ENCODE data around the gene SLCO3A1. TPM values are rescaled to one million over a fixed set of nuclear protein-coding genes. Genes with fewer than 3 reads are reported as not detected.

The SLCO3A1 gene
- total and polyA plus RNA-seq, 10 donors: 7.5 to 79.5 (median 40.7) TPM

DNA sequence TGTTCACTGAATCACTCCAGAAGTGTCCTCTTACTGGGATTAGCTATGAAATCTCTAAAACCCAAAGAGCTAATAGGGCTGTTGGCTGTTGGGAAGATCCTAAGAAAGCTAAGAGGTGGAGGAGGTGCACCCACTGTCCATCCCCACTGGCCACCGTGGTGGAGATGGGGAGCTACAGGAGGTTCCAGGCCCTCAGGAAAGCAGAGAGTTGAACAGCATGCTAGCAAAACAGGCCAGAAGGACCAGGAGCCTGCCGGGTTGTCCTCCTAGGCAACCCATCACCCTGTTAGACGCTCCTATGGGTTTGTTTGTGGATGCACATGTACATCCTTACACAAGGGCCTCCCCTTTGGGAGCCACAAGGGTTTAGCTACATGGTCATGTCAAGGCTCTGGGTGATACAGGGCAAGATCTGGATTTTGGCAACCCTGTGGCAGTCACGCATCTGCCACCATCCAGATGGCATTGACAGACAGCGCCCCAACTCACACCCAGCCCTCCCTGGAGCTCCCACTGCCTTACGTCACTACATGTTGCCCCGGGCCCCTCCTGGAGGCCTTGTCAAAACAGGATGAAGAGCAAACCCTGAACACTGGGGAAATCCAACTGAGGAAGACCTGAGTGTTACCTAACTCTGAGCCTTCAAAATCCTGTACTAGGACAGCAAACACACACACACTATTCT is 208.1 kb downstream of the SLCO3A1 start:
- Histone ChIP-seq H3K4me1 (peaks cover 0 to 5% (median 0%) of the 10 kb centered on the region in 6 donors), H3K27ac (no peak overlapping the region), H3K27me3 (replicated peaks in 1 of 7) (no peaks in the 10 kb centered on the region), H3K36me3 (no peaks in the 10 kb centered on the region), H3K4me3 (no peak overlapping the region), H3K9me3 (no peaks in the 10 kb centered on the region)
- intact Hi-C loops (cut with DNase I; ENCODE audit: low total_unique reads): no loop called here
- WGBS, 5 donors: 82 to 93% (median 87%) methylated on average over 7 of the region's 7 CpGs
- TF ChIP-seq, protein P1, sequence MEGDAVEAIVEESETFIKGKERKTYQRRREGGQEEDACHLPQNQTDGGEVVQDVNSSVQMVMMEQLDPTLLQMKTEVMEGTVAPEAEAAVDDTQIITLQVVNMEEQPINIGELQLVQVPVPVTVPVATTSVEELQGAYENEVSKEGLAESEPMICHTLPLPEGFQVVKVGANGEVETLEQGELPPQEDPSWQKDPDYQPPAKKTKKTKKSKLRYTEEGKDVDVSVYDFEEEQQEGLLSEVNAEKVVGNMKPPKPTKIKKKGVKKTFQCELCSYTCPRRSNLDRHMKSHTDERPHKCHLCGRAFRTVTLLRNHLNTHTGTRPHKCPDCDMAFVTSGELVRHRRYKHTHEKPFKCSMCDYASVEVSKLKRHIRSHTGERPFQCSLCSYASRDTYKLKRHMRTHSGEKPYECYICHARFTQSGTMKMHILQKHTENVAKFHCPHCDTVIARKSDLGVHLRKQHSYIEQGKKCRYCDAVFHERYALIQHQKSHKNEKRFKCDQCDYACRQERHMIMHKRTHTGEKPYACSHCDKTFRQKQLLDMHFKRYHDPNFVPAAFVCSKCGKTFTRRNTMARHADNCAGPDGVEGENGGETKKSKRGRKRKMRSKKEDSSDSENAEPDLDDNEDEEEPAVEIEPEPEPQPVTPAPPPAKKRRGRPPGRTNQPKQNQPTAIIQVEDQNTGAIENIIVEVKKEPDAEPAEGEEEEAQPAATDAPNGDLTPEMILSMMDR (IDR thresholded peaks at IDR 0.05 in 8 of 11, conservative IDR thresholded peaks at IDR 0.05 in 3 of 11): no peak
- TF ChIP-seq POLR2AphosphoS5 (IDR thresholded peaks at IDR 0.05) (no peak), POLR2A (IDR thresholded peaks at IDR 0.05) (no peak)
- no peak for DNase-seq

DNA sequence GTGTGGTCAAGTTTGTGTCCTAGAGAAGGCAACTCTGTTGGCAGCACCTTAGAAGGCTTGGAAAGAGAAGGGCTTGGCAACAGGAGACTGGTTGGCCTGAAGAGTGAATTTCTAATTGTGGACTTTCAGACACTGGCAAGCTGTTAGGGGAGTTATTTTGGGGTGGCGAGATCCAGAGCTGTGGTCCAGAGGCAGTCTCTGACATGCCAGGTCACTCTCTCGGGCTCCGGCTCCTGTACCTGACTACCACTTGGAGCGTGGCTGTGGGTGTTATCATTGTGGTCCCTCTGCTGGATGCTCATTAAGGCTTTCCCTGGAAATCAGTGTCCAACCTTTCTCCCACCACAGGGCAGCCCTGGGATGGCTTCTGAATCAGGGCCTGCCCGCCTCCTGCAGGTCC is 209.0 kb downstream of the SLCO3A1 start:
- no peak for TF ChIP-seq POLR2A (IDR thresholded peaks at IDR 0.05)
- no peak for TF ChIP-seq POLR2AphosphoS5 (IDR thresholded peaks at IDR 0.05)
- TF ChIP-seq, protein P1 (IDR thresholded peaks at IDR 0.05 in 8 of 11, conservative IDR thresholded peaks at IDR 0.05 in 3 of 11): no peak
- no peak overlapping the region for H3K4me3 ChIP-seq
- no peaks in the 10 kb centered on the region for H3K27me3 ChIP-seq (replicated peaks in 1 of 7)
- WGBS, 5 donors: 92 to 98% (median 96%) methylated on average over 5 of the region's 5 CpGs
- H3K27ac ChIP-seq: no peak overlapping the region
- intact Hi-C loops (cut with DNase I; ENCODE audit: low total_unique reads): no loop called here
- H3K4me1 ChIP-seq: peaks cover 0 to 5% (median under 1%) of the 10 kb centered on the region in 6 donors
- H3K9me3 ChIP-seq: no peaks in the 10 kb centered on the region
- H3K36me3 ChIP-seq: no peaks in the 10 kb centered on the region
- DNase-seq: no peak

DNA sequence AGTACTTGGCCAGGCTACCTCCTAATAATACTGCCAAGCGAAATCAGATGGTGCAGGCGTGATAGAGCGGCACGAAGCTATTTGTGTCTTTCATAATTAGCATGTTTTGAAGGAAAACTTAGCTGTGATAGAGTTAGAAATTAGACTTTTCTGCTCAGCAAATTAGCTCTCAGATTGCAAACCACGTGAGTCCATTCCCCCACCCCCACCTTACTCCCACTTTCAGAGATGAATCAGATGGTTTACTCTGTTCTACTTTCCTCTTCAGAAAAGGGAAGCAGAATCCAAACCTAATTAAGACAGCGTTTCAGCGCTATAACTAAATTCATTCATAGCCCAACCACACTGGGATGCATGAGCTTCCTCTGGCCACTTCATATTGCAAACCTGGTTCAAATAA is 214.6 kb downstream of the SLCO3A1 start:
- 52 to 64% (median 55%) methylated on average over 7 of the region's 7 CpGs for WGBS, 5 donors
- intact Hi-C loops (cut with DNase I; ENCODE audit: low total_unique reads): no loop called here
- H3K4me1 ChIP-seq: peaks cover 2 to 48% (median 27%) of the 10 kb centered on the region in 6 donors
- H3K4me3 ChIP-seq: no peak overlapping the region
- DNase-seq: no peak
- no peaks in the 10 kb centered on the region for H3K36me3 ChIP-seq
- H3K27ac ChIP-seq: peak overlapping the region in 1 of 8 donors; percentile 8
- TF ChIP-seq POLR2A (IDR thresholded peaks at IDR 0.05): no peak
- TF ChIP-seq POLR2AphosphoS5 (IDR thresholded peaks at IDR 0.05): no peak
- TF ChIP-seq, protein P1 (IDR thresholded peaks at IDR 0.05 in 8 of 11, conservative IDR thresholded peaks at IDR 0.05 in 3 of 11): no peak
- no peaks in the 10 kb centered on the region for H3K9me3 ChIP-seq
- no peaks in the 10 kb centered on the region for H3K27me3 ChIP-seq (replicated peaks in 1 of 7)
